ENCODE measurements around the gene DUSP16.

Gene DUSP16

DNA sequence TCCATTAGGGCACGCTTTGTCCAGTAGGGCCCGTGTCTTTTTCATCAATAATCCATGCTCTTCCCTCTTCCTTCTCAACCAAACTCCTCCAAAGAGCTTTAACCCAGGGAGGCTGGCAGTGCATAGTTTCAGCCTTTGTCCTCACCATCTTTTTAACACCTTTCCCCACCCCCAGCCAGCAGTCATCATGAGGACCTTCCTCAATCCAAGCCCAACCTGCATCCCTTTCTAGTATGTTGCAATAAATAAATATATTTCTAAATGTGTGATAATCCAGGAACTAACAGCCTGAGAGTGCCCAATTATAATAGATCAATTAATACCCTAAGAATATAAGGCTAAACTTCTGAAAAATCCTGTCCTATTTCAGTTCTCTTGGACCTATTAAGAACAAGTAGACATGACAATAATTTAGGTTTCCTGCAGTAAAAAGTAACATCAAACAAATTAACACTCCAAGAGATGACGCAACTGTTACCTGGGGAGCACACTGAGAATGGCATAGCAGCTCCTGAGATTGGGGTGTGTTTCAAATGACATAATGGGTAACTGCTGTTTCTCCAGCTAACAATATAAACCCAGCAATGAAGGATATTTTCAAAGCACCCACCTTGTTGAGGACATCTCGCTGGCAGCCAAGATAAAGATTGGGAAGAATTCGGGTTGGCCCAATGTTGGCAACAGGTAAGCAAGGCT, 62.6 kb downstream of the DUSP16 start:
- H2AK5ac ChIP-seq (ENCODE audit: low read length, severe bottlenecking), result no peak overlapping the region
- no peak overlapping the region for H2BK15ac ChIP-seq (ENCODE audit: low read depth, poor library complexity, severe bottlenecking)
- DNase-seq, result no peak
- WGBS, result over 99% methylated on average over 5 of the region's 5 CpGs
- no peak overlapping the region for H4K91ac ChIP-seq (ENCODE audit: low read length)
- no peak overlapping the region for H4K8ac ChIP-seq (ENCODE audit: low read length)
- no peak overlapping the region for H2BK120ac ChIP-seq (ENCODE audit: low read depth, low read length)
- no peak overlapping the region for H2BK12ac ChIP-seq (ENCODE audit: low read length in 2 of 2)
- no peaks in the 10 kb centered on the region for H3K9me3 ChIP-seq (ENCODE audit: control insufficient read depth, low read length)
- H3K18ac ChIP-seq (ENCODE audit: low read depth in 1 of 2, low read length in 2 of 2), result no peak overlapping the region
- H3K27ac ChIP-seq (ENCODE audit: low read length, poor library complexity, severe bottlenecking), result no peak overlapping the region
- no peak overlapping the region for H3K4me3 ChIP-seq (ENCODE audit: insufficient read depth in 1 of 2, low read depth in 1 of 2, low read length in 2 of 2)
- H3K23ac ChIP-seq (ENCODE audit: low read length in 2 of 2), result no peak overlapping the region
- no peak overlapping the region for H3K9ac ChIP-seq (ENCODE audit: low read length)
- no peak overlapping the region for H3K14ac ChIP-seq (ENCODE audit: low read length in 2 of 2)
- H3K4me2 ChIP-seq (ENCODE audit: low read length, poor library complexity, severe bottlenecking), result no peak overlapping the region
- no peaks in the 10 kb centered on the region for H3K4me1 ChIP-seq (ENCODE audit: control insufficient read depth, insufficient read depth, low read depth, low read length)
- no peak overlapping the region for H2AFZ ChIP-seq (ENCODE audit: low read depth, low read length)
- peaks cover 0 to 9% of the 10 kb centered on the region in 2 experiments for H3K36me3 ChIP-seq (ENCODE audit: control insufficient read depth in 1 of 2, insufficient read depth in 2 of 2, low read depth in 1 of 2, low read length in 2 of 2)
- H2BK5ac ChIP-seq (ENCODE audit: low read depth, low read length, poor library complexity, severe bottlenecking), result no peak overlapping the region
- no peak overlapping the region for H3K4ac ChIP-seq (ENCODE audit: low read depth in 1 of 2, low read length in 2 of 2)
- no peaks in the 10 kb centered on the region for H3K27me3 ChIP-seq (ENCODE audit: control insufficient read depth in 1 of 2, insufficient read depth in 1 of 2, low read length in 2 of 2)
- peaks cover 19% of the 10 kb centered on the region for H3K79me1 ChIP-seq (replicated peaks; ENCODE audit: low read length, poor library complexity, severe bottlenecking)

- Histone ChIP-seq H3K14ac (ENCODE audit: low read length in 2 of 2) (no peak overlapping the region), H2BK120ac (ENCODE audit: low read depth, low read length) (no peak overlapping the region), H2BK12ac (ENCODE audit: low read length in 2 of 2) (no peak overlapping the region), H3K18ac (ENCODE audit: low read depth in 1 of 2, low read length in 2 of 2) (no peak overlapping the region), H2AK5ac (ENCODE audit: low read length, severe bottlenecking) (no peak overlapping the region), H3K23ac (ENCODE audit: low read length in 2 of 2) (no peak overlapping the region), H3K4ac (ENCODE audit: low read depth in 1 of 2, low read length in 2 of 2) (no peak overlapping the region), H3K4me1 (ENCODE audit: control insufficient read depth, insufficient read depth, low read depth, low read length) (no peaks in the 10 kb centered on the region), H2BK15ac (ENCODE audit: low read depth, poor library complexity, severe bottlenecking) (no peak overlapping the region), H3K9me3 (ENCODE audit: control insufficient read depth, low read length) (no peaks in the 10 kb centered on the region), H2BK5ac (ENCODE audit: low read depth, low read length, poor library complexity, severe bottlenecking) (no peak overlapping the region), H3K27me3 (ENCODE audit: control insufficient read depth in 1 of 2, insufficient read depth in 1 of 2, low read length in 2 of 2) (no peaks in the 10 kb centered on the region), H3K79me1 (replicated peaks; ENCODE audit: low read length, poor library complexity, severe bottlenecking) (peaks cover 16% of the 10 kb centered on the region), H4K8ac (ENCODE audit: low read length) (no peak overlapping the region), H3K36me3 (ENCODE audit: control insufficient read depth in 1 of 2, insufficient read depth in 2 of 2, low read depth in 1 of 2, low read length in 2 of 2) (peaks cover 0 to 9% of the 10 kb centered on the region in 2 experiments), H3K4me2 (ENCODE audit: low read length, poor library complexity, severe bottlenecking) (no peak overlapping the region), H4K91ac (ENCODE audit: low read length) (no peak overlapping the region), H3K9ac (ENCODE audit: low read length) (no peak overlapping the region), H2AFZ (ENCODE audit: low read depth, low read length) (no peak overlapping the region), H3K27ac (ENCODE audit: low read length, poor library complexity, severe bottlenecking) (no peak overlapping the region), H3K4me3 (ENCODE audit: insufficient read depth in 1 of 2, low read depth in 1 of 2, low read length in 2 of 2) (no peak overlapping the region)
- DNase-seq, result no peak
- WGBS, result 100% methylated on average over 2 of the region's 4 CpGs
These were observed 64.5 kb downstream of the DUSP16 start for GRCh38 chr12:12498210-12498609.

DNA sequence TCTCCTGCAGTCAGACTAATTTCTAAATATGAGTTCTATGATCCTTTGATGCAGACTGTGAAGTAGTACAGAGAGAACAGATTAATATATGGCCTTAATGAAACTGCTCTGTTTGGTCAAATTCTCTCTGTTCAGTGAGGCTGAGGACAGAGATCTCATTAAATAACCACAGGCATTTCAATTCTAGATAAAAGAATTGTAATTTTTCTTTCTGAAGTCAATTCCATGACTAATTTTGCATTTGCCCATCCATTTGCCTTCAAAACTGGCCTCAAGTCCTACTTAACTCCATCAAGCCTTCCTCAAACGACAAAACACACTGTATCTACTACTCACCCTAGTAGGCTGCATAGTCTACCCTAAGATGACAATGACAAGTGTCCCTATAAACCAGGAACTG, 67.1 kb downstream of the DUSP16 start:
- Histone ChIP-seq H3K18ac (ENCODE audit: low read depth in 1 of 2, low read length in 2 of 2) (no peak overlapping the region), H2BK12ac (ENCODE audit: low read length in 2 of 2) (no peak overlapping the region), H2AK5ac (ENCODE audit: low read length, severe bottlenecking) (no peak overlapping the region), H3K9ac (ENCODE audit: low read length) (no peak overlapping the region), H4K91ac (ENCODE audit: low read length) (no peak overlapping the region), H3K14ac (ENCODE audit: low read length in 2 of 2) (no peak overlapping the region), H2BK15ac (ENCODE audit: low read depth, poor library complexity, severe bottlenecking) (no peak overlapping the region), H3K27me3 (ENCODE audit: control insufficient read depth in 1 of 2, insufficient read depth in 1 of 2, low read length in 2 of 2) (no peaks in the 10 kb centered on the region), H3K23ac (ENCODE audit: low read length in 2 of 2) (no peak overlapping the region), H4K8ac (ENCODE audit: low read length) (no peak overlapping the region), H3K4me1 (ENCODE audit: control insufficient read depth, insufficient read depth, low read depth, low read length) (no peaks in the 10 kb centered on the region), H2AFZ (ENCODE audit: low read depth, low read length) (no peak overlapping the region), H2BK5ac (ENCODE audit: low read depth, low read length, poor library complexity, severe bottlenecking) (no peak overlapping the region), H2BK120ac (ENCODE audit: low read depth, low read length) (no peak overlapping the region), H3K79me1 (replicated peaks; ENCODE audit: low read length, poor library complexity, severe bottlenecking) (peaks cover 16% of the 10 kb centered on the region), H3K9me3 (ENCODE audit: control insufficient read depth, low read length) (no peaks in the 10 kb centered on the region), H3K4ac (ENCODE audit: low read depth in 1 of 2, low read length in 2 of 2) (no peak overlapping the region), H3K36me3 (ENCODE audit: control insufficient read depth in 1 of 2, insufficient read depth in 2 of 2, low read depth in 1 of 2, low read length in 2 of 2) (peaks cover 0 to 12% of the 10 kb centered on the region in 2 experiments), H3K27ac (ENCODE audit: low read length, poor library complexity, severe bottlenecking) (no peak overlapping the region), H3K4me2 (ENCODE audit: low read length, poor library complexity, severe bottlenecking) (no peak overlapping the region), H3K4me3 (ENCODE audit: insufficient read depth in 1 of 2, low read depth in 1 of 2, low read length in 2 of 2) (no peak overlapping the region)
- no peak for DNase-seq
- WGBS, result 100% methylated on average over 1 of the region's 1 CpG

- Histone ChIP-seq H3K36me3 (ENCODE audit: control insufficient read depth in 1 of 2, insufficient read depth in 2 of 2, low read depth in 1 of 2, low read length in 2 of 2) (peaks cover 2 to 3% of the 10 kb centered on the region in 2 experiments), H3K4me3 (ENCODE audit: insufficient read depth in 1 of 2, low read depth in 1 of 2, low read length in 2 of 2) (no peak overlapping the region), H4K8ac (ENCODE audit: low read length) (no peak overlapping the region), H3K18ac (ENCODE audit: low read depth in 1 of 2, low read length in 2 of 2) (no peak overlapping the region), H3K27ac (ENCODE audit: low read length, poor library complexity, severe bottlenecking) (no peak overlapping the region), H3K27me3 (ENCODE audit: control insufficient read depth in 1 of 2, insufficient read depth in 1 of 2, low read length in 2 of 2) (no peaks in the 10 kb centered on the region), H3K23ac (ENCODE audit: low read length in 2 of 2) (no peak overlapping the region), H3K79me1 (replicated peaks; ENCODE audit: low read length, poor library complexity, severe bottlenecking) (peaks cover 16% of the 10 kb centered on the region), H2AK5ac (ENCODE audit: low read length, severe bottlenecking) (no peak overlapping the region), H3K14ac (ENCODE audit: low read length in 2 of 2) (no peak overlapping the region), H2AFZ (ENCODE audit: low read depth, low read length) (no peak overlapping the region), H2BK15ac (ENCODE audit: low read depth, poor library complexity, severe bottlenecking) (no peak overlapping the region), H3K4me2 (ENCODE audit: low read length, poor library complexity, severe bottlenecking) (no peak overlapping the region), H3K9ac (ENCODE audit: low read length) (no peak overlapping the region), H3K4me1 (ENCODE audit: control insufficient read depth, insufficient read depth, low read depth, low read length) (no peaks in the 10 kb centered on the region), H3K4ac (ENCODE audit: low read depth in 1 of 2, low read length in 2 of 2) (no peak overlapping the region), H2BK120ac (ENCODE audit: low read depth, low read length) (no peak overlapping the region), H2BK5ac (ENCODE audit: low read depth, low read length, poor library complexity, severe bottlenecking) (no peak overlapping the region), H3K9me3 (ENCODE audit: control insufficient read depth, low read length) (no peaks in the 10 kb centered on the region), H4K91ac (ENCODE audit: low read length) (no peak overlapping the region), H2BK12ac (ENCODE audit: low read length in 2 of 2) (no peak overlapping the region)
- 89% methylated on average over 5 of the region's 5 CpGs for WGBS
- no peak for DNase-seq
These were observed 70.1 kb downstream of the DUSP16 start for GRCh38 chr12:12492547-12492946.

Measured in mesenchymal stem cell (in vitro differentiated cells and primary cell).